GM23338 (cell line): Measurements from ENCODE around the gene TMTC2. TPM values are rescaled to one million over a fixed set of nuclear protein-coding genes. Genes with fewer than 3 reads are reported as not detected.

Experiments used
- ATAC-seq: fragments of 200-7000 bp; cut with Tn5 transposase; 3 replicates; pipeline ENCODE4 v1.9.1; 2020
- DNase-seq: peaks from one replicate; pipeline ENCODE4 v3.0.0-alpha.2; 2015; ENCODE audit warnings: low spot score
- H2AFZ ChIP-seq: fragments of 200-600 bp; sonication (generic); 2 replicates; pipeline ENCODE4 v1.8.0; 2016; ENCODE audit warnings: antibody characterized with exemption, mild to moderate bottlenecking, moderate library complexity
- H3F3A ChIP-seq: fragments of 200-600 bp; sonication (generic); replicated peaks from 2 replicates; pipeline ENCODE4 v1.8.0; 2017; ENCODE audit warnings: antibody characterized with exemption, mixed run types, low read depth
- H3K27ac ChIP-seq: fragments of 200-600 bp; sonication (generic); 2 replicates; pipeline ENCODE4 v1.6.1; 2016; ENCODE audit warnings: low read depth
- H3K27me3 ChIP-seq: fragments of 200-600 bp; sonication (generic); 2 replicates; pipeline ENCODE4 v1.8.0; 2016; ENCODE audit warnings: mild to moderate bottlenecking, mixed run types, moderate library complexity; ENCODE audit not compliant: insufficient read depth
- H3K36me3 ChIP-seq: fragments of 200-600 bp; sonication (generic); 2 replicates; pipeline ENCODE4 v1.8.0; 2016; ENCODE audit warnings: mild to moderate bottlenecking; ENCODE audit not compliant: insufficient read depth
- H3K4me1 ChIP-seq: fragments of 200-600 bp; sonication (generic); 2 replicates; pipeline ENCODE4 v1.8.0; 2016; ENCODE audit warnings: mild to moderate bottlenecking, moderate library complexity; ENCODE audit not compliant: insufficient read depth
- H3K4me2 ChIP-seq: fragments of 200-600 bp; sonication (generic); 2 replicates; pipeline ENCODE4 v1.7.1; 2017; ENCODE audit warnings: mixed run types
- H3K4me3 ChIP-seq: fragments of 200-600 bp; sonication (generic); 2 replicates; pipeline ENCODE4 v1.6.1; 2016; ENCODE audit warnings: mixed run types
- H3K79me2 ChIP-seq: fragments of 200-600 bp; sonication (generic); replicated peaks from 2 replicates; pipeline ENCODE4 v1.8.0; 2017; ENCODE audit warnings: mild to moderate bottlenecking; ENCODE audit not compliant: insufficient read depth
- H3K9me2 ChIP-seq: fragments of 200-600 bp; sonication (generic); 2 replicates; pipeline ENCODE4 v1.8.0; 2017; ENCODE audit not compliant: insufficient read depth
- H4K20me1 ChIP-seq: fragments of 200-600 bp; sonication (generic); replicated peaks from 2 replicates; pipeline ENCODE4 v1.8.0; 2017; ENCODE audit warnings: mild to moderate bottlenecking; ENCODE audit not compliant: insufficient read depth
- H3K27ac Mint-ChIP-seq: 2 replicates; pipeline ENCODE4 v1.8.0; 2020; ENCODE audit warnings: inconsistent platforms, mild to moderate bottlenecking, moderate library complexity, mixed read lengths
- H3K27me3 Mint-ChIP-seq: 3 replicates; pipeline ENCODE4 v1.8.0; 2022; ENCODE audit warnings: low read depth, mild to moderate bottlenecking, moderate library complexity, mixed read lengths, inconsistent platforms; ENCODE audit not compliant: insufficient read depth, poor library complexity
- H3K36me3 Mint-ChIP-seq: 3 replicates; pipeline ENCODE4 v1.8.0; 2021; ENCODE audit warnings: low read depth, mild to moderate bottlenecking, inconsistent platforms, moderate library complexity, mixed read lengths
- H3K4me1 Mint-ChIP-seq: 3 replicates; pipeline ENCODE4 v1.8.0; 2020; ENCODE audit warnings: mild to moderate bottlenecking, inconsistent platforms, mixed read lengths
- H3K4me3 Mint-ChIP-seq: 3 replicates; pipeline ENCODE4 v1.8.0; 2021; ENCODE audit warnings: moderate library complexity, mild to moderate bottlenecking, inconsistent platforms, mixed read lengths
- H3K9me3 Mint-ChIP-seq: 3 replicates; pipeline ENCODE4 v1.8.0; 2020; ENCODE audit warnings: moderate library complexity, mild to moderate bottlenecking, inconsistent platforms, mixed read lengths
- CREB1 ChIP-seq: fragments of 250-450 bp; sonication (Bioruptor Pico); IDR thresholded peaks from 2 replicates; pipeline ENCODE4 v1.5.0; 2020; ENCODE audit warnings: low read depth, mild to moderate bottlenecking, moderate library complexity
- EZH2 ChIP-seq: fragments of 200-600 bp; sonication (generic); IDR thresholded peaks from one replicate; pipeline ENCODE4 v1.8.0; 2017; ENCODE audit warnings: antibody characterized with exemption, mild to moderate bottlenecking, low read depth; ENCODE audit not compliant: unreplicated experiment
- EZH2phosphoT487 ChIP-seq: fragments of 200-600 bp; sonication (generic); IDR thresholded peaks from one replicate; pipeline ENCODE4 v1.8.1; 2018; ENCODE audit warnings: antibody characterized with exemption; ENCODE audit not compliant: unreplicated experiment
- JUNB ChIP-seq: IDR thresholded peaks from one replicate; pipeline ENCODE4 v1.6.1; 2016; ENCODE audit warnings: antibody characterized with exemption; ENCODE audit not compliant: unreplicated experiment
- NANOG ChIP-seq: IDR thresholded peaks from 2 replicates; pipeline ENCODE4 v1.6.1; 2016; ENCODE audit warnings: antibody characterized with exemption, borderline replicate concordance
- POLR2AphosphoS5 ChIP-seq: IDR thresholded peaks from 2 replicates; pipeline ENCODE4 v1.6.1; 2016; ENCODE audit warnings: antibody characterized with exemption, low read depth
- STAT1 ChIP-seq: IDR thresholded peaks from one replicate; pipeline ENCODE4 v1.6.1; 2016; ENCODE audit warnings: antibody characterized with exemption; ENCODE audit not compliant: unreplicated experiment
- ZNF114 ChIP-seq: fragments of 250-450 bp; sonication (Bioruptor Pico); IDR thresholded peaks from 2 replicates; pipeline ENCODE4 v1.5.0; 2020; ENCODE audit warnings: mild to moderate bottlenecking, moderate library complexity
- ZNF331 ChIP-seq: fragments of 250-450 bp; sonication (Bioruptor Pico); IDR thresholded peaks from 2 replicates; pipeline ENCODE4 v1.5.0; 2020; ENCODE audit warnings: low read depth, mild to moderate bottlenecking, moderate library complexity
- polyA plus RNA-seq: library from polyadenylated mRNA; unstranded; fragments of >200 nt; fragmentation: Nextera tagmentation; extraction: Ambion mirVana; gene quantifications from 2 replicates; pipeline ENCODE4 v1.2.1, GENCODE V29; 2016
- total RNA-seq: library from RNA; depleted of rRNA; stranded (reverse); fragments of >200 nt; shearing (Covaris generic); gene quantifications from 2 replicates; pipeline ENCODE4 v1.2.3, GENCODE V29; 2014
- TF ChIP-seq, protein P1 (sequence below), 2 experiments: fragments of 200-600 bp in 1 of 2; sonication (generic) in 1 of 2; conservative IDR thresholded peaks; 2 replicates each; pipeline versions ENCODE4 v1.5.1 to v1.6.1; 2016 to 2017; ENCODE audit warnings: antibody characterized with exemption in 2 of 2, low read depth in 2 of 2, mild to moderate bottlenecking in 2 of 2, moderate library complexity in 1 of 2
- TF ChIP-seq, protein P2 (sequence below): IDR thresholded peaks from one replicate; pipeline ENCODE4 v1.6.1; 2018; ENCODE audit warnings: antibody characterized with exemption; ENCODE audit not compliant: unreplicated experiment

The TMTC2 gene
- total and polyA plus RNA-seq, 2 experiments from 2014 or later, result 0.57 to 6.5 TPM

DNA sequence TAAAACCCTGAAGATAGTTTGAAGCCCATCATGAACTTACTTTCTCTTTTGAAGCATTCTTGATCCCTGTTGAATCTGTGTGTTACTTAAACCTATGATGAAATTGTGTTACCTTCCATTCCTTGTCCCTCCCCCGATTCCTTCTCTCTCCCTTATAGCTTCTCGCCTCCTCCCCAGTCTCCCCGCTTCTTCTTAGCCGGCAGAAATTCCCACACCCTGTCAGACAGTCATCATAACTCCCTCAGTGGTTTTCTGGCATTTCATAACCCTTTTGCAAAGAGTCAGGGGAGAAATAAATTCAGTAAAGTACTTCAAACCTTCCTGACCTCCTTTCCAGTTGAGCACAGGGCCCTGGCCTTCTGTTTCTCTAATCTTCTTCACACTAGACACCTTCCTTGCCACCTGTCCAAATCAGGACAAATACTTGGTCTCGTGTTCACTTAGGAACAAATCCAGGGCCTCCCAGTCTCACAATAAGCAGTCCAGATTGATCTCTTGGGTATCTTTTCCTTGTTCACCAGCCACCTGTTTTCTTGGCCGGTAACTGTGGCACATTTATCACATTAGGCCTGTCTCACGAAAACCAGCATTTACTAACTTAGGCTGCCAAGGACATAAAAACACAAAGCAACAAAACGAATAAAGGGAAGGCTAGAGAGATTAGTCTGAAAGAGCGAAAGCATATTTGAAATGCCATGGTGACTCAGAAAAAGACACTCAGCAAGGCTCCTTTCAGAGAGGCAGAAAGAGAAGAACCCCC, 355.9 kb downstream of the TMTC2 start:
- no peaks in the 10 kb centered on the region for H4K20me1 ChIP-seq
- TF ChIP-seq STAT1, result no peak
- TF ChIP-seq EZH2, result no peak
- TF ChIP-seq, protein P1, sequence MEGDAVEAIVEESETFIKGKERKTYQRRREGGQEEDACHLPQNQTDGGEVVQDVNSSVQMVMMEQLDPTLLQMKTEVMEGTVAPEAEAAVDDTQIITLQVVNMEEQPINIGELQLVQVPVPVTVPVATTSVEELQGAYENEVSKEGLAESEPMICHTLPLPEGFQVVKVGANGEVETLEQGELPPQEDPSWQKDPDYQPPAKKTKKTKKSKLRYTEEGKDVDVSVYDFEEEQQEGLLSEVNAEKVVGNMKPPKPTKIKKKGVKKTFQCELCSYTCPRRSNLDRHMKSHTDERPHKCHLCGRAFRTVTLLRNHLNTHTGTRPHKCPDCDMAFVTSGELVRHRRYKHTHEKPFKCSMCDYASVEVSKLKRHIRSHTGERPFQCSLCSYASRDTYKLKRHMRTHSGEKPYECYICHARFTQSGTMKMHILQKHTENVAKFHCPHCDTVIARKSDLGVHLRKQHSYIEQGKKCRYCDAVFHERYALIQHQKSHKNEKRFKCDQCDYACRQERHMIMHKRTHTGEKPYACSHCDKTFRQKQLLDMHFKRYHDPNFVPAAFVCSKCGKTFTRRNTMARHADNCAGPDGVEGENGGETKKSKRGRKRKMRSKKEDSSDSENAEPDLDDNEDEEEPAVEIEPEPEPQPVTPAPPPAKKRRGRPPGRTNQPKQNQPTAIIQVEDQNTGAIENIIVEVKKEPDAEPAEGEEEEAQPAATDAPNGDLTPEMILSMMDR (conservative IDR thresholded peaks at IDR 0.05; ENCODE audit: low read depth in 2 of 2), result no peak
- TF ChIP-seq, protein P2, sequence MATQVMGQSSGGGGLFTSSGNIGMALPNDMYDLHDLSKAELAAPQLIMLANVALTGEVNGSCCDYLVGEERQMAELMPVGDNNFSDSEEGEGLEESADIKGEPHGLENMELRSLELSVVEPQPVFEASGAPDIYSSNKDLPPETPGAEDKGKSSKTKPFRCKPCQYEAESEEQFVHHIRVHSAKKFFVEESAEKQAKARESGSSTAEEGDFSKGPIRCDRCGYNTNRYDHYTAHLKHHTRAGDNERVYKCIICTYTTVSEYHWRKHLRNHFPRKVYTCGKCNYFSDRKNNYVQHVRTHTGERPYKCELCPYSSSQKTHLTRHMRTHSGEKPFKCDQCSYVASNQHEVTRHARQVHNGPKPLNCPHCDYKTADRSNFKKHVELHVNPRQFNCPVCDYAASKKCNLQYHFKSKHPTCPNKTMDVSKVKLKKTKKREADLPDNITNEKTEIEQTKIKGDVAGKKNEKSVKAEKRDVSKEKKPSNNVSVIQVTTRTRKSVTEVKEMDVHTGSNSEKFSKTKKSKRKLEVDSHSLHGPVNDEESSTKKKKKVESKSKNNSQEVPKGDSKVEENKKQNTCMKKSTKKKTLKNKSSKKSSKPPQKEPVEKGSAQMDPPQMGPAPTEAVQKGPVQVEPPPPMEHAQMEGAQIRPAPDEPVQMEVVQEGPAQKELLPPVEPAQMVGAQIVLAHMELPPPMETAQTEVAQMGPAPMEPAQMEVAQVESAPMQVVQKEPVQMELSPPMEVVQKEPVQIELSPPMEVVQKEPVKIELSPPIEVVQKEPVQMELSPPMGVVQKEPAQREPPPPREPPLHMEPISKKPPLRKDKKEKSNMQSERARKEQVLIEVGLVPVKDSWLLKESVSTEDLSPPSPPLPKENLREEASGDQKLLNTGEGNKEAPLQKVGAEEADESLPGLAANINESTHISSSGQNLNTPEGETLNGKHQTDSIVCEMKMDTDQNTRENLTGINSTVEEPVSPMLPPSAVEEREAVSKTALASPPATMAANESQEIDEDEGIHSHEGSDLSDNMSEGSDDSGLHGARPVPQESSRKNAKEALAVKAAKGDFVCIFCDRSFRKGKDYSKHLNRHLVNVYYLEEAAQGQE, result no peak
- no peak for TF ChIP-seq NANOG
- TF ChIP-seq ZNF114 (CRISPR knock-in tag), result no peak
- no peak for TF ChIP-seq EZH2phosphoT487
- no peak for TF ChIP-seq ZNF331
- TF ChIP-seq JUNB, result no peak
- TF ChIP-seq CREB1 (CRISPR knock-in tag), result no peak
- no peaks in the 10 kb centered on the region for H3K36me3 Mint-ChIP-seq
- no peak overlapping the region for H3K4me2 ChIP-seq
- peaks cover 14% of the 10 kb centered on the region for H3K4me1 Mint-ChIP-seq
- no peak overlapping the region for H3K4me3 ChIP-seq
- no peaks in the 10 kb centered on the region for H3K79me2 ChIP-seq
- H3K4me1 ChIP-seq, result no peaks in the 10 kb centered on the region
- H3K27me3 Mint-ChIP-seq, result no peaks in the 10 kb centered on the region
- no peak overlapping the region for H3K4me3 Mint-ChIP-seq
- peak overlapping the region; percentile 33 for H3K27ac Mint-ChIP-seq
- no peaks in the 10 kb centered on the region for H3K27me3 ChIP-seq
- ATAC-seq (no peak; the same call in 2 of the 3 replicates), DNase-seq (peak; percentile 18)
- no peak overlapping the region for H2AFZ ChIP-seq
- no peaks in the 10 kb centered on the region for H3K36me3 ChIP-seq
- no peaks in the 10 kb centered on the region for H3K9me2 ChIP-seq
- no peaks in the 10 kb centered on the region for H3K9me3 Mint-ChIP-seq
- no peaks in the 10 kb centered on the region for H3F3A ChIP-seq
- no peak overlapping the region; the same call in 1 of the 2 replicates for H3K27ac ChIP-seq

DNA sequence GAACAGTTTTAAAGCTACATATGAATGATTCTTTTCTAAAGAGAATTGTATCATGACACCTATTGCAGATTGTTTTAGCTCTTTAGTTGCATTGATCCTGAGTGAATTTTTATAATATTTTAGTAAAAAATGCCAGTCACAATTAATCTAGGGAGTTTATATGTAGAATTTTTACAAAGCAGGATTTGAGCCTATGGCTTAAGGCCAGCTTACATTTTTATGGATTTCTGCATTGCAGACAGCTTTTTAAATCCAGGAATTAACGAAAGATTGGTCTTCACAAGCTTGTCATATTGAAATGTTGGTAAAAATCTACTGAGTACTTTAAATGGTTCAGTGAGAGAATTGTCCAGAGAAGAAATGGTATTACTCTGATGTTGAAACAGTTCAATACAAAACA, 358.0 kb downstream of the TMTC2 start:
- no peak overlapping the region for H2AFZ ChIP-seq
- no peak overlapping the region for H3K4me3 ChIP-seq
- Mint-ChIP-seq H3K36me3 (no peaks in the 10 kb centered on the region; the same call in 2 of the 3 replicates), H3K4me1 (peaks cover 14% of the 10 kb centered on the region), H3K27ac (no peak overlapping the region), H3K9me3 (no peaks in the 10 kb centered on the region), H3K27me3 (no peaks in the 10 kb centered on the region), H3K4me3 (no peak overlapping the region)
- H3K79me2 ChIP-seq, result no peaks in the 10 kb centered on the region
- no peaks in the 10 kb centered on the region for H3K27me3 ChIP-seq
- DNase-seq, result no peak
- no peaks in the 10 kb centered on the region for H4K20me1 ChIP-seq
- no peak overlapping the region for H3K4me2 ChIP-seq
- H3K9me2 ChIP-seq, result no peaks in the 10 kb centered on the region
- H3K4me1 ChIP-seq, result no peaks in the 10 kb centered on the region
- no peak for ATAC-seq
- H3F3A ChIP-seq, result no peaks in the 10 kb centered on the region
- H3K27ac ChIP-seq, result no peak overlapping the region
- no peaks in the 10 kb centered on the region for H3K36me3 ChIP-seq
- TF ChIP-seq EZH2phosphoT487 (no peak), STAT1 (no peak), JUNB (no peak), ZNF114 (CRISPR knock-in tag) (no peak), POLR2AphosphoS5 (no peak)
- TF ChIP-seq, protein P2, result no peak
